Measurements from ENCODE around the gene CLSTN3.

CLSTN3 gene

GRCh38 chr12:7128681-7129286 lies 1.4 kb upstream of the CLSTN3 start, which contains the start of gene RBP5:
Gene RBP5 (minus strand): TSS chr12:7128889. CDS start chr12:7128775, 114 bp downstream.
- DNase-seq: no peak

GRCh38 chr12:7129287-7129871 lies 792 bp upstream of the CLSTN3 start:
- DNase-seq: no peak

GRCh38 chr12:7130701-7131501 lies 730 bp downstream of the CLSTN3 start:
- peak; percentile 48 for DNase-seq

- peak; percentile 11 for DNase-seq
Measured at GRCh38 chr12:7131502-7131866, 1.3 kb downstream of the CLSTN3 start.

- no peak for DNase-seq
Measured at GRCh38 chr12:7134396-7135166, 4.4 kb downstream of the CLSTN3 start.

- no peak for DNase-seq
Measured at GRCh38 chr12:7136071-7136470, 5.9 kb downstream of the CLSTN3 start.

- DNase-seq: no peak
Measured at GRCh38 chr12:7136676-7137075, 6.5 kb downstream of the CLSTN3 start.

GRCh38 chr12:7137908-7138307 lies 7.7 kb downstream of the CLSTN3 start:
- DNase-seq: no peak

GRCh38 chr12:7139200-7139599 lies 9.0 kb downstream of the CLSTN3 start:
- DNase-seq: no peak

- no peak for DNase-seq
Measured at GRCh38 chr12:7141351-7142005, 11.3 kb downstream of the CLSTN3 start.

GRCh38 chr12:7142056-7142644 lies 12.0 kb downstream of the CLSTN3 start:
- DNase-seq: peak; percentile 48

- DNase-seq: no peak
Measured at GRCh38 chr12:7142809-7143465, 12.8 kb downstream of the CLSTN3 start.

GRCh38 chr12:7143564-7143963 lies 13.4 kb downstream of the CLSTN3 start:
- no peak for DNase-seq

GRCh38 chr12:7144414-7145120 lies 14.4 kb downstream of the CLSTN3 start:
- DNase-seq: no peak

GRCh38 chr12:7145671-7146070 lies 15.5 kb downstream of the CLSTN3 start:
- DNase-seq: no peak

- no peak for DNase-seq
Measured at GRCh38 chr12:7146228-7146627, 16.1 kb downstream of the CLSTN3 start.

- DNase-seq: no peak
Measured at GRCh38 chr12:7146906-7147305, 16.7 kb downstream of the CLSTN3 start.

GRCh38 chr12:7150356-7150755 lies 20.2 kb downstream of the CLSTN3 start:
- no peak for DNase-seq

GRCh38 chr12:7150841-7151240 lies 20.7 kb downstream of the CLSTN3 start:
- no peak for DNase-seq

- no peak for DNase-seq
Measured at GRCh38 chr12:7151532-7151931, 21.4 kb downstream of the CLSTN3 start.

- no peak for DNase-seq
Measured at GRCh38 chr12:7152818-7153217, 22.6 kb downstream of the CLSTN3 start.
